ENCODE data around the gene SMG6.
"Not testable (repeated sequence)": the region's sequence is repeated elsewhere in the genome, so short reads cannot be mapped to it uniquely, and the experiment has no call there.

Gene SMG6

DNA sequence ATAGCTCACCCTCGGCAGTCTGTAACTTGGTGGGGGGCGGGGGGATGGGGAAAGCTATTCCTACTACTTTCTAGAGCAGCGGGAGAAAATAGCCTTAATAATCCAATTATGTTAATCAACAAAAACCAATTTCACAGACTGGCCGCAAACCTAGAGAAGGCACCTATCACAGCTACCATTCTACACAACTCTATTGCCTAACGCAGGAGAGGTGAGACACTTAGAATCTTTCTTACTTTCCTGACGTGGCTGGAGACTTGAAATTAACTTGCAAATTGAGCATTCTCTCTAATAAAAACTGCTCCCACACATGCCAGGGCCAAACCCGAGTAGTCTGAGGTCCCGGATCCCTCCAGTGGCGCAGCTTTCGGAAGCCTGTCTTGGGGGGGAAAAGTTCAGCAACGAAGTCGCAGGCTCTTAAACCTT is 794 bp downstream of the SMG6 start:
- DNase-seq = no peak

DNA sequence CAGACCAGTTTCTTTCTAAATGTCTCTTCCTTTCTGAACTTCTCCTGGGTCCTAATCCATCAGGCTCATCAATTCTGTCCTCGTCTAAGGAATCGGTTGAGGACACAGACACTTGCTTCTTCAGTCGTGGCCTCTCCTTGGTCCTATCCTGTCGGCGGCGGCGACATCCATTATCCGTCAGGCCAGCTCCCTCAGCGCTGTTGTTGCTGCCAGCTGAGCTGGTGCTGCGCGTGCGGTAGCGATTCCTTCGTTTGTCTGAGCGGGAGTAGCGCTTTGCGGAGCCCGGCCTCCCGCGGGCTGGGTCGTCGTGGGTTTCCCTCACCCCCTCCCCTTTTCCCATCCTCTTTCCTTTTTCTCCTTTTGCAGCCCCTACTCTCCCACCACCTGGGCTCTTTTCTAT is 3.8 kb downstream of the SMG6 start:
- no peak for DNase-seq

DNA sequence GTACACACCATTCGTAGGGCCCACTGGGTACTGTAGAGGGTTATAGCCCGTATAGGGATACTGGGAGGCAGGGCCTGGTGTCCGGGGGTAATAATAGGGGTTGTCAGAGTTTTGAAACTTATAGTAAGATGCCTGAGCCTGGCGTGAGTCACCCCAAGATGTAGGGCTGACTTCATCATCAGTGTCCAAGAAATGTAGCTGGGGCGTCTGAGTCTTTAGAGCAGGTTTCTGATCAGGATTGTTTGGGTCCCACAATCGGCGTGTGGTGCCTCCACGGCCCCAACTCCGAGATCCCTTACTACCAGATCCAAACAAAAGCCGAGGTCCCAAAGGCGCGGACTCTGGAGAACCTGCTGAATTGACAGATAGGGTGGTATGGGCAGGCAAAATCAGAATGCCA is 4.4 kb downstream of the SMG6 start:
- no peak for DNase-seq

DNA sequence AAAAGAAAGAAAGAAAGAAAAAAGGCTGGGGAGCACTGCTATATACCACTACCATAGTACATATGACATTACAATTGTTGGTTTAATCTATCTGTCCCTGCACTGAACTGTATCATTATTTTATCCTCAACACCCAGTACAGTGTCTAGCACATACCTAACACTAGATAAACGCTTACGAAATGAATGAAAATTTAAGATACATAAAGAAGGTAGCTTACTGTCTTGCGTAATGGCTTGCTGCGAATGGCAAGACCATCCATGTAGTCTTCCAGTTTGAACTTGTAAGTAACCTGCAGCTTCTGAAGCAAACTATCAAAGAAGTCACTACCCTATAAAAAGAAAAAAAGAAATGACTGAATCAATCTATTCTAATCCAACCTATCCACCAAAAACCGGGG is 6.6 kb downstream of the SMG6 start:
- no peak for DNase-seq

DNA sequence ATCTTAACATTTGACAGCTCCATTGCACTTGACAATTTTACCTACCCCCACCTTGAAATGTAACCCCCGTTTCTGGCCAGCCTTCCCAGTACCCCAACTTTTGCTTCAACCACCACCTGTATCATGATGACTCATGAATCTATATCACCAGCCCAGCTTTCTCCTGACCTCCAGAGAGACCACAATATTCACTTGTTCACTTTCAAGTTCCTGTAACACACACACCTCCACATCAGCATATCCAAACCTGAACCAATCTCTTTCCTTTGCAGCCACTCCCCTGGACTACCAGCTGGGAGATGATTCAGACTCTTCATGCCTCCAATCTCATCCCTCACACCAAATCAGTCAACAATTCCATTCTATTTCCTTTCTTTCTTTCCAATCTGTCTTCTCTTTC is 8.0 kb downstream of the SMG6 start:
- DNase-seq = no peak

DNA sequence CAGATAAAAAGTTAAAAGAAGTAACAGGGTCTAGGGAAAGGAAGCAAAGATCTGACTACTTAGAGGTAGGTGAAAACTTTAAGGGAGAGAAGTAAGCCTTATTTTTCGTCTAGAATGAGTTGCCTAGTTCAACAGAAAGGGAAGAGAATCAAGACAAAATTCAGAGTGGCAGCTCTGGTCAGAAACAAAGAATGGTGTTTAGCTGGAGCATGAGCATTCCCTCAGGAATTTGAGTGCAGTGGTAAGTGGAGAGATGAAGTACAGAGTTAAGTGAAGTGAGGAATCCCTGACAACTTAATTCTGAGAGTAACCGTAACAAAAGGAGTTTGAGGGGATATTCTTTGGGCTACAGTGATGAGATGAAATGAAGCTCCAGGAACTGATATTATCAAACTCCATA is 11.5 kb downstream of the SMG6 start:
- no peak for DNase-seq

DNA sequence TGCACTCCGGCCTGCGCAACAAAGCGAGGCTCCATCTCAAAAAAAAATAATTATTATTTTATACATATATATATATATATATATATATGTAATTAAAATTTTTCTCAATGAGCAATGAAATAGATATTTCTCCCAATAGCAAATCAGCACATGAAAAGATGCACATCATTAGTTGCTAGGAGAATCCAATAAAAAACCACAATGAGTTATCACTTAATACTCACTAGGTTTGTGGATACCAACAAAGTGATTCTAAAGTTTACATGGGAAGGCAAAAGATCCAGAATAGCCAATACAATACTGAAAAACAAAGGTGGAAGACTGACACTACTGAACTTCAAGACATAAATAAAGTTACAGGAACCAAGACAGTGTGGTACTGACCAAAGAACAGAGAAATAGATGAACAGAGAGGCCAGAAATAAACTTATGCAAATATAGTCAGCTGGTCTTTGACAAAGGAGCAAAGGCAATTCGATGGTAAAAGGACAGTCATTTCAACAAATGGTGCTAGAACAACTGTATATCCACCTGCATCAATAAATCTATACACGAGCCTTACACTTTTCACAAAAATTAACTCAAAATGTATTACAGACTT is 13.6 kb downstream of the SMG6 start:
- DNase-seq = no peak

DNA sequence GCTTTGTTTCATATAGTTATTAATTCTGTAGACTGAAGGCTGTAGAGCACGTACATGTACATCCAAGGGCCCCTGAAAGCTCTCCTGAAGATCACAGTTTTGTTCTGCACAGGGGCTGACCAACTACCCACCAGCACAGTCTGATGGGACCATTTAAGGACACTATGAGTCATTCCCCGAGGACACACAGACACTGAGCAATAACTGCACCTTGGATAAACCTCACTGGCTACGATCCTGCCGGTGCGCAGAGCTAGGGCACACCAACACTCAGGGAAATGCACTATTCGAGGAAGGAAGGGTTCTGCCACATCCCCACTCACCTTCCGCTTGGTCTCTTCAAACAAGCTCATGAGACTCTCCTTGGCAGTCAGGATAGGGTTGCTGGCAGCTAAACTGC is 20.3 kb downstream of the SMG6 start:
- DNase-seq = no peak

DNA sequence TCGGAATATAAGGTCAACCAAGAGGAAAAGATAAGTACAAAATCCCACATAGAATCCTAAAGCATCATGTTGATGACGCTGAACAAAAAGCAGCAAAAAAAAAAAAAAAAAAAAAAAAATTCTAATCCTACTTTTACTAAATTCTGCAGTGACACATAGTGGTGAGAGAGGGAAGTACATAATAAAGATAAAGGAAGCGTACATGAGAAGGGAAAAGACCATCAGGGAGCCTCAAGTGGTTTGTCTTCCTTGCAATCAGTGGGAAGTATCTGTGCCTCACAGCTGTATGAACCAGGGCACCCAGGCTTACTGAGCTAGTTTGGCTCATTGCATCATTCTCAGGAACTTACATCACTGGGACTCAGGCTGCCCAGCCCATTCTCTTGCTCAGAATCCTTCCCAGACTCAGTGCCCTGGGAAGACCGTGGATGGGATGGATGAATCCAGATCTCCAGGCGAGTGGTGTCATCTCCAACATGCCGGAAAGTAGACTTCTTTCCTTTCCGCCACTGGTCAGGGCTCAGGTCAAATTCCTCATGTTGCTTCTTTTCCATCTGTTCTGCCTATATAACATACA is 21.2 kb downstream of the SMG6 start:
- no peak for DNase-seq

DNA sequence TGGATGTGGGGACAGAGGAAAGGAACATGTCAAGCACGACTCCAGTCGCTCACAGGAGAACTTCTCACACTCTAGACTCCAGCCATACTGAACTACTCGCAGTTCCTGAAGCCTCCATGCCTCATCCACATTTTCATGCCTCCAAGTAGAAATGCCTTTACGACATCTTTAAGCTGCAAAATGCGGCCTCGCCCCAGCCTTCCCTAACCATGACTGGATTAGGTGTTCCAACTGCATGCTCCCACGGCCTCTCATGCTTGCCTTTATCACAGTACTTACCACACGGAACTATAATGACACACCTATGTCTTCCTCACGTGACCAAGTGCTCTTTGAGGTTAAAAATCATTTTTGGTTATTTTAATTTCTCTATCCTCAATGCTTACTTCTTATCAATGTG is 23.9 kb downstream of the SMG6 start:
- DNase-seq = no peak

DNA sequence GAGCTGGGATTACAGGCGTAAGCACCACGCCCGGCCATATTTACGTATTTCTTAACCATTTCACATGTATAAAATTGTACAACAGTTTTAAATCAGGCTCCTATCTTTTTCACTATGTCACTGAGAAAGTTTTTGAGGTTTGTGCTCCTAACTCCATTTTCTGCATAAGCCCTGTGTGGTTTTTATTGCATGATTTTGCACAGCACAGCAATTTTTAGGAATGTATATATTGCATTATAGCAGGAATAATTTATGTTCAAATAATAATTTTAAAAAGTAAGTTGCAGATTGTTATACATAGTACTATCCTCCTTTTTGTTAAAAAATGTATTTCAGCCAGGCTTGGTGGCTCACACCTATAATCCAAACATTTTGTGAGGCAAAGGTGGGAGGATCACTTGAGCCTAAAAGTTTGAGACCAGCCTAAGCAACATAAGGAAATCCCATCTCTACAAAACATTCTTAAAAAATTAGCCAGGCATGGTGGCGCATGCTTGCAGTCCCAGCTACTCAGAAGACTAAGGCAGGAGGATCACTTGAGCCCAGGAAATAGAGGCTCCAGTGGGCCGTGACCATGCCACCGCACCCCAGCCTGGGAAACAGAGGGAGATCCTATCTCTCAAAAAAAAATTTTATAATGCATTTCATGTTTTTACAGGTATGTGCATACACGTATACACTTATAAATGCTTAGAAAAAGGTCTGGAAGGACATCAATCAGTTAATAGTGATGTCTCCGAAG is 26.0 kb downstream of the SMG6 start:
- DNase-seq = no peak

DNA sequence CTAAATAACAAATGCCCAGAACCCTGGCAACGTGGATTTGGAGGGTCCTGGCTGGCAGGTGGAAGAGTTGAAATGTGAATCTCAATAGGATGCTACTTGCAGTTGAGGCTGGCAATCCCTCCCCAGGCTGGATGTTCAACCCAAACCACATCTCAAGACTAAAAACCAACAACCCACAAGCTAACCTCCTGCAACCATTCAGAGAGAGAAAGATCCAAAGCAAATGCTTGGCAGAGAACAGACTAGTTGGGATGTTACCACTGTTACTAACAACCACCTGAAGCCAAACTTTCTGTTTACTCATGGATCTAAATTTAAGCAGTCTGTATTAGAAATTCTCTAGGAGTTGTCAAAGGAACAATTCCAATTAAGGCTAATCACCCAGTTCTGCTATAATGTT is 27.9 kb downstream of the SMG6 start:
- DNase-seq = no peak

DNA sequence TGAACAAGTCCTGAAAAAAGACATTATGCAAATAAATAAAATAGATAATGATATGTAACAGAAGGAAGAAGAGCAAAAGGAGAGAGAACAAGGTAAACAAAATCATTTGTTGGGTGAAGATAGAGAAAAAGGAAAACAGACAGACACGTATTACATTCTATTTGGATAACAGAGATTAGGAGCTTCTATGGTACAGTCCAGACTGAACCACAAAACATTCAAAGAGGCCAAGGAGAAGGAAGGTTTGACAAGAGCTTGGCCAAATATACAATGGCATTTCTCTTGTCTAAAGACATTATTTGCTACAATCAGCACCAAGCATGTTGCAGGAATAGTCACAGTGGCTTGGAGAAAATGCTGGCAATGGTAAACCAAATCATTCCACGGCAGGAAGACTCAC is 29.2 kb downstream of the SMG6 start:
- no peak for DNase-seq

DNA sequence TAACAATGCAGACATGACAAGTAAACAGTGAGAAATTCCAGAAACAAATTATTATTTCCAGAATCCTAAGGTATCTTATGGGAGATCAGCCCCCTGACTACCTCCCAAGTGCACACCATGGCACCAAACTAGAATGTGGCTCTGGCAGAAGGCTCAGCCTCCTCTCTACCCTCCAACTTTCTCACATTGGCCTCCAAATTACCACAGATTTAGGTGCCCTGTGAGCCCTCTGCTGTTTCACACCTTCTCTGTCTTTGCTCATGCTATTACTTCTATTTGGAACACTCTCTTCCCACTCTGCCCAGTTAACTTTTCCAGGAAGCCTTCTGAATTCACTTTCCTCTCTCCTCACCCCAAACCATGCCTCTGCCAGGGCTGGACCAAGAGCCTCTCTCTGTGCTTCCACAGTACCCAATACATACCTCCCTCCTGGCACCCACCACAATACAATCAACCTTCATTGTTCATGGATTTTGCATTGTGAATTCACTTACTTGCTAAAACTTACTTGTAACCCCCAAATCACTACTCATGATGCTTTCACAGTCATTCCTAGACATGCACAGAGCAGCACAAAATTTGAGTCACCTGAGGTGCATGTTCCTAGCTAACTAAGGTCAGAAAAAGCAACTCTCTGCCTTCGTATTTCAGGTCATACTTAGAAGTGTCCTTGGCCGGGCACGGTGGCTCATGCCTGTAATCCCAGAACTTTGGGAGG is 31.4 kb downstream of the SMG6 start:
- DNase-seq = no peak

DNA sequence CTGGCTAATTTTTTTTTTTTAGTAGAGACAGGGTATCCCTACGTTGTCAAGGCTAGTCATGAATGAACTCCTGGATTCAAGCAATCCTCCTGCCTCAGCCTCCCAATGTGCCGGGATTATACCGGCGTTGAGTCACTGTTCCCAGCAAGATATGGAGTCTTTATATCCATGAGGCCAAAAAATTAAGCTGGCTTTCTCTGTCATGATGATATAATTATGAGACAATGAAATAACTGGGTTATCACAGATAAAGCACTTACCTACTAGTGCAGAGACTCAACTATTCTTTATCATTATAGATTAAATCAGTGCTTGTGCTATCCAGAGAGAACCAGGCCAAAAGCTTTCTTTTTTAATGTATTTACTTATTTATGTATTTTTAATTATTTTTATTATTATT is 36.2 kb downstream of the SMG6 start:
- no peak for DNase-seq

DNA sequence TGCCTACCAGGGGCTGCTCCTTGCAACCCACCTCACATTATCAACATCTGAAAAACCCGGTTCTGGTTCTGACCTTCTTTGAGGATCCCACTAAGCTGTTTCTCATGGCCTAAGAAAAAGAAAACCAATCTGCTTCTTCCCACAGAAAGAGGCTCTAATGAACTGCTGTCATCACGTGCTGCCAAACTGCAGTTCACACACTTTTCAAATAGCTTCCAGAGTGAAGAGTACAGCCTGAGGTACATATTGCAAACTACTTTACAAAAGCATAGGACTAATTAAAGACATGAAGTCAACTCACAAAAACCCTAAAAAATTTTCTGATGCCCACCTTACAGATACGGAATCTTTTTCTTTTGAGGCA is 36.7 kb downstream of the SMG6 start:
- no peak for DNase-seq

DNA sequence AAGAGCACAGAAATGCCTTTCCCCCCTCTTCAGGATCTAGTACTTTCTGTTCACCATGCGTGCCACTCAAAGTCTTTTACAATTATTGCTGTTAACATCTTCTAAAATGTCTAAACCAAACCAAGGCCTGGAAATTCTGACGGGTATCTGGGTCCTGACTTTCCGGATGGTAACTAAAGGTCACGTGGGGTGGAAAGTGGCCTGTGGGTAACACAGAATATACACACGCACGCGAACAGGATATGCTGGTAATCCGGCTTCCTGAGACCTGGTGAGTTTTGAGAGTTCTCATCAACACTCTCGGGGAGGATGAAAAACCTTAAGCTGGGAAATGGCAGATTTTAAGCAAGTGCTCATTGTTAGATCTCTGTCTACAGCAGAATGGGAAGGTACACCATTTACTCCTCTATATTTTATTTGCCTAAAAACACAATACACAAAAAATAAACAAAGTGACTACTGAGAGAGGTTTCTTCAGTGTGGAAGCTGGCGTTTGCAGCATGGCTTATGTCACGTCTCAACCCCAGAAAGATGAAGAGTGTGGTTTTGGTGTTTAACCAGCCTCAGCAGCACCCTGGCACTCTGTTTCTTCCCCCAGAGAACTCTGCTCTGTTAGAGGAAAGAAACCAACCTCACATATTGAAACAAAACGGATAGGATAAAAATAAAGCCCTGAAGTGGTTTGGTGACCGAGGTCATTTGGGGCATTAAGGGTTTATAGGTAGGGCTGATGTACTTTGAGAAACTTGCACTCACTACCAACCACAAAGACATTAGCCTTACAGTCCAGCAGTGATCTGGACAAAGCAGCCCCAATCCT is 37.3 kb downstream of the SMG6 start:
- no peak for DNase-seq

DNA sequence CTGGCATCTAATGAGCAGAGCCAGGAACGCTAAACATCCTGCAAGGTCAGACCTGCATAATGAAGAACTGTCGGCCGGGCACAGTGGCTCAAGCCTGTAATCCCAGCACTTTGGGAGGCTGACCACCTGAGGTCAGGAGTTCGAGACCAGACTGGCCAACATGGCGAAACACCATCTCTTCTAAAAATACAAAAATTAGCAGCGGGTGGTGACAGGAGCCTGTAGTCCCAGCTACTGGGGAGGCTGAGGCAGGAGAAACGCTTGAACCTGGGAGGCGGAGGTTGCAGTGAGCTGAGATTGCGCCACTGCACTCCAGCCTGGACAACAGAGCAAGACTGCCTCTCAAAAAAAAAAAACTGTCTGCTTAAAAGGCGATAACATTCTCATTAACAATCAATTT is 38.4 kb downstream of the SMG6 start:
- not testable (repeated sequence) for DNase-seq

DNA sequence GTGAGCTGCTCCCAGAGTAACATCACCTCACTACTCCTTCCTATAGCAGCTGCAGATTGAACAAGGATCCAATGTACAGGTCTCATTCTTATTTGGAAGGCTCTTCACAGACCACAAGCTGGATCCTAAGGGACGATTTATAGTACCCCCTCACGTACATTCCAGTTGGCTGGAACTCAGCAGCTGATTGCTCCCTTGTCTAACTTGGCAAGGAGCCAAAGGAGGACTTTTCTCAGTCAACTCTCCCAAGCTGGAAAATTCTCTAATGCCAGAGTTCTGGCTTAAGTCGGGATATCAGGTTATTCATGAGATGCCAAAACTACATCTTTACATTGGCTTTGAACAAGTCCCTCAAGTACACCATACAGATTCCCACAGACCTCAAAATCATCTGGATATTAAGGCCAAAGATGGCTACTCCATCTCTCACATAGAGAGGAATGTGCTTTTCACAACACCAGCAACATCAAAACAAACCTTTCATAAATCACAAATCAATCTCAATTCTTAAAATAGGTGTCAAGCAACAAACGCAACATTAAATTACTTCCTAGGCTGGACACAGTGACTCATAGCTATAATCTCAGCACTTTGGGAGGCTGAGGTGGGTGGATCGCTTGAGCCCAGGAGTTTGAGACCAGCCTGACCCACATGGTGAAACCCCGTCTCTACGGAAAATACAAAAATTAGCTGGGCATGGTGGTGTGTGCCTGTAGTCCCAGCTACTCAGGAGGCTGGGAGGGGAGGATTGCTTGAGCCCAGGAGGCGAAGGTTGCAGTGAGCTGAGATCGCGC is 39.3 kb downstream of the SMG6 start:
- DNase-seq = no peak

DNA sequence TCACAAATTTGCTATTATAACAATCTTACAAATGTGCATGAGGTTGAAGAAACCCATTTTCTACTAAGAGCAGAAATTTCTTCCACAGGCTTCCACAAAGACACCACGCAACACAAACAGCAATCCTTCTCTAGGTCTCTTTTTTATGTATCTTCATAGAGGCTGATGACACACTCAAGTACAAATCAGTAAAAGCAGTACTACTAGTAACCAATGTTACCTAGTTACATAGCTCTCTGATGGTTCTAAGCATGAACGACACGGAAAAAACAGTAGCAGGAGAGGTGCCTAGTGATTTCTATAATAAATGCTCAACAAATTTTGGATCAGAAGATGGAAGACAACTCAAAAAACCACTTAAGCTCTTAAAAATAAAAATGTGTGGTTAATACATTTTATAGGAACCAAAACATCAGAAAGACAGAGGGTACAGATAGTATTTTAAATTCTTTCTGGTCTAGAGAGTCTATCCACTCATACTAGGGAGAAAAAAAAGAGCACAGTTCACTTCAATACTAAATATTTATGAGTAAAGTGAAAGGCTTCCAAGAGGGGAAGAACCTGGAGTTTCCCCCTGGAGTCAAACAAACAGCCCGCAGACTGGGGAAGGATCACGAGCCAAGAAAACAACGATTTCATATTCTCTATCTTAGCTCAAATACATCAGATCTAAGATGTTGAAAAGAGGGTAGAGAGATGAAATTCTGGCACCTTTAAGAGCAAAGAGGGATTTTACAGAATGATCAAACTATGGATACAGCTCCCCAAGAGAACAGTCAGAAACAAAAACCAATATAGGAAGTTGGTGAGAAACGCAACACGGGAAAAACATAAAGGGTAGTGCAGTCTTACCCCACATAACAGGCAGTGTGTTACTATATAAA is 40.2 kb downstream of the SMG6 start:
- no peak for DNase-seq

DNA sequence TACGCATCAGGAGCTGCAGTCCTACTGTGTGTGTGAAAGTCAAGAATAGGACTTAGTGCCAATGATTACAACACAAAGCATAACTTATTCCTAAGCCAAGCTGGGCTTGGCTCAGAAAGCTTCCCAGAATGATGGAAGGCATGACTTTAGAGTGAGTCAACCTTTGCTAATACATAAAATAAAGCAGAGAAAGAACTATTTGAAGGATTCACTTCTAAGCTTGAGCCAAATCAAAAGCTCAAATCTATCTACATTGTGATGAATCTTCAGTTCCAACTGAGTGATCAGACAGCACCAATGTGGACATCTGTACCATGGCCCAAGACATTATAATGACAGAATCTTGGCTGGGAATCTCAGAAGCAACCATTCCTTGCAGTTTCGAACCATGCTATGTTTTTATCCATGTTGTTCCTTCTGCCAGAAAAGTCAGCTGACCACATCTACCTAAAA is 41.4 kb downstream of the SMG6 start:
- DNase-seq = no peak

All from DMS 273 treated with DMSO at 0.1 percent for 48 hours (cell line).